Activated CD4-positive, alpha-beta T cell treated with anti-CD3 and anti-CD28 coated beads, Interleukin-2, amount 50 U/mL, for 24 hours (primary cell): ENCODE data around the gene SLC11A1.

Experiments used
- DNase-seq, 2 donors: peaks; one replicate each; pipeline ENCODE4 v3.0.0-alpha.2; 2020; ENCODE audit warnings: low read depth in 1 of 2, low spot score in 1 of 2

Gene SLC11A1

DNA sequence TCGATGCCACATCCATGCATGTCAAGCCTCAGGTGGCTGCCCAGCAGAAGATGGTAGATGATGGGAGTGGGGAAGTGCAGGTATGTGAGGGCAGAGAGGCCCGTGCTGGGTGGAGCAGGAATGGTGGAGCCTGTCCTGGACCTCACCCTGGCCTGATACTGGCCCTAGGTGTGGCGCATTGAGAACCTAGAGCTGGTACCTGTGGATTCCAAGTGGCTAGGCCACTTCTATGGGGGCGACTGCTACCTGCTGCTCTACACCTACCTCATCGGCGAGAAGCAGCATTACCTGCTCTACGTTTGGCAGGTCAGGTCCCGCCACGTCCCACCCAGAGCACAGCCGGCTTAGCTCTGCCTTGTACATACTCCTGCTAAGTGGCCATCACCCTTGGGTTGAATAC, 49.8 kb downstream of the SLC11A1 start:
- DNase-seq = no peak

DNA sequence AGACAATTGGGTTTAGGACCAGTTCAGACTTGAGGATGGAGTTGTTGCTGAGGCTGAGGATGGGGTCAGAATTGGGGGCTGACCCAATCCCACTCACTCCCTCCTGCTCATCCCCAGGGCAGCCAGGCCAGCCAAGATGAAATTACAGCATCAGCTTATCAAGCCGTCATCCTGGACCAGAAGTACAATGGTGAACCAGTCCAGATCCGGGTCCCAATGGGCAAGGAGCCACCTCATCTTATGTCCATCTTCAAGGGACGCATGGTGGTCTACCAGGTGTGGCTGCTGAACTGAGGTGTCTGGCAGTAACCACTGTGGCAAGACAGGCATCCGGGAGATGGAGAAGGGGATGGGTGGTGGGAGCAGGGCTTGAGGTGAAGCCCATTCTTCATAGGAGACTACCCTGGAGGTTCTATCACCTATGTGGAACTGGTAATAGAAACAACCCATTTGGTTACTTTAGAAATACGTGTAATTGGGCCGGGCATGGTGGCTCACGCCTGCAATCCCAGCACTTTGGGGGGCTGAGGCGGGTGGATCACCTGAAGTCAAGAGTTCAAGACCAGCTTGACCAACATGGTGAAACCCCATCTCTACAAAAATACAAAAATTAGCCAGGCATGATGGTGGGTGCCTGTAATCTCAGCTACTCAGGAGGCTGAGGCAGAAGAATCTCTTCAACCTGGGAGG, 50.7 kb downstream of the SLC11A1 start:
- DNase-seq = no peak

DNA sequence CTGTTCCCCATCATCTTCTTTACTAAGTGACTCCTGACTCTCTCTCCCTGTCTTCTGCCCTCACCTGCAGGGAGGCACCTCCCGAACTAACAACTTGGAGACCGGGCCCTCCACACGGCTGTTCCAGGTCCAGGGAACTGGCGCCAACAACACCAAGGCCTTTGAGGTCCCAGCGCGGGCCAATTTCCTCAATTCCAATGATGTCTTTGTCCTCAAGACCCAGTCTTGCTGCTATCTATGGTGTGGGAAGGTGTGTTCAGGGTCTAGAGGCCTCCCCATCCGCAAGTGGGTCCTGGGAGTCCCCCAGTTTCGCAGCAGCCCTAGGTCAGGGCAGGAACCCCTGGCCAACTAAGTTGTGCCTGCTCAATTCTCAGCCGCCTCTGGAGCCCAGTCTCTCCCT, 52.4 kb downstream of the SLC11A1 start:
- DNase-seq = no peak

DNA sequence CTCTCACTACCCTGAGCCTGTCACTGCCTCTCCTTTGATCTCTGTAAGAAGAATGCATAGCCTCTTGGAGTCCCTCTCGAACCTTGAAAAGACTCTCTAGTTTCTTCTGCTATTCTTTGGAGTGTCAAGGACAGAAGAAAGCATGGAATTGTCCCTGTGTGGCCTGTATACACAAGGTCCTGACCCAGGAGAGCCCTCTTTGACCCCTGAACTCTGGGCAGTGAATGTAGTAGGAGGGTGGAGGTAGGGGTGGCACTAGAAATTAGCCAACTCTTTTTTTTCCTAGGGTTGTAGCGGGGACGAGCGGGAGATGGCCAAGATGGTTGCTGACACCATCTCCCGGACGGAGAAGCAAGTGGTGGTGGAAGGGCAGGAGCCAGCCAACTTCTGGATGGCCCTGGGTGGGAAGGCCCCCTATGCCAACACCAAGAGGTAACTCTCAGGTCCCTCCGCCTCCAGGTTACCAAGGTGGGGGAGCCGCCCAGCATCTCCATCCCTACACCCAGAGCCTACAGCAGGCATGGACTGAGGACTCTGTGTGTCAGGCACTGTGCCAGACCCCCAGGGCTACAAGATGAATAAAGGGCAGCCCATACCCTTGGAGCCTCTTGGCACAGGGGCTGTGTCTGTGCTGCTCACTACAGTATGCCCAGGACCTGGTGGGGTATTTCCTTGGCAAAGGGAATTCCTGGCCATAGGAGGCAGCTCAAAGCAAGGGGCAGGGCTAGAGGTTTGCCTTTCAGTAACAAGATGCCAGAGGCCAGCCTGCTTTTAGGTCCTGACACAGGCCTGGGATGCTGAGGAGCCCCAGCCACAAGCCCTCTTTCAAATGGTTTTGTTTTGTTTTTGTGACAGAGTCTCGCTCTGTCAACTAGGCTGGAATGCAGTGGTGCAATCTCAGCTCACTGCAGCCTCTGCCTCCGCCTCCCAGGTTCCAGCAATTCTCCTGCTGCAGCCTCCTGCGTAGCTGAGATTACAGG, 53.2 kb downstream of the SLC11A1 start:
- no peak for DNase-seq

DNA sequence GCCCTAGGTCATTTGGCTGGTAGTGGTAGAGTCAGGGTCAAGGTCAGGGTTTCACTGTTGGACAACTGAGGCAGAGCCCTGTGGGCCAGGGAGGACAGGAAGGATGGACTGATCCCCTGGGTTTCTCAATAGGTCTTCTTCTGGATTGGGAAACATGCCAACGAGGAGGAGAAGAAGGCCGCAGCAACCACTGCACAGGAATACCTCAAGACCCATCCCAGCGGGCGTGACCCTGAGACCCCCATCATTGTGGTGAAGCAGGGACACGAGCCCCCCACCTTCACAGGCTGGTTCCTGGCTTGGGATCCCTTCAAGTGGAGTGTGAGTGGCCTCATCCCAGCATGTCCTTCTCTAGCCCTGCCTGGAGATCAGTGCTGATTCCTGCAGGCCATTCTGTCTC, 54.9 kb downstream of the SLC11A1 start:
- no peak for DNase-seq

DNA sequence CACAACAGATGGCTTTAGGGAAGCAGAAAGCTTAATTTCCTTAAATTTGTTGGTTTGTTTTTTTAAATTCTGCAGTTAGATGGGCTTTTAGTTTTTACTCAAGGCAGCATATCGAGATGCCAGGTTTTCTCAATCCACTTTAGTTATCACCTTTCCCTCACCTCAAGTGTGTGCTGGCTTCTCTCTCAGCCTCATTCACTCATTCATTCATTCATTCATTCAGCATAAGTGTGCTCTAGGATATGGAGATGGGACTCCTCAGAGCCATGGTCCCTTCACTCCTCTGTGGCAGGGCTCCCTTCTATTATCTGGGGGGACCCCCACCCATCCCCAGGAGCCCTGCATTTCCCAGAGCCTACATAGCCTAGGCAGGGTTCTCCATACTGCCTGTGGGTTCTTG, 55.9 kb downstream of the SLC11A1 start:
- DNase-seq = no peak

DNA sequence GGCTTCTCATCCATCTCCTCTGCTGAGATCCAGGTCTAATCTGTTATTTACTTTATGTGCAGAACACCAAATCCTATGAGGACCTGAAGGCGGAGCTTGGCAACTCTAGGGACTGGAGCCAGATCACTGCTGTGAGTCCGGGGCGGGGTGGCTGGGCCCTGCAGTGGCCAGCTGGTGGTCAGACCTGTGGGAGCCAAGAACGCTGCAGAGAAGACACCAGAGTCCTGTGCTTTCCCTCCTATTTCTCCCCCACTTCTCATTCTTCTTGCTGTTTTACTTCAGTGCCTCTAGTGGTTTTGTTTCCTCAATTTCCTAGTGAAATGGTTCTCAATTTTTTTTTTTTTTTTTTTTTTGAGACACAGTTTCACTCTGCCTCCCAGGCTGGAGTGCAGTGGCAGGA, 56.5 kb downstream of the SLC11A1 start:
- no peak for DNase-seq

DNA sequence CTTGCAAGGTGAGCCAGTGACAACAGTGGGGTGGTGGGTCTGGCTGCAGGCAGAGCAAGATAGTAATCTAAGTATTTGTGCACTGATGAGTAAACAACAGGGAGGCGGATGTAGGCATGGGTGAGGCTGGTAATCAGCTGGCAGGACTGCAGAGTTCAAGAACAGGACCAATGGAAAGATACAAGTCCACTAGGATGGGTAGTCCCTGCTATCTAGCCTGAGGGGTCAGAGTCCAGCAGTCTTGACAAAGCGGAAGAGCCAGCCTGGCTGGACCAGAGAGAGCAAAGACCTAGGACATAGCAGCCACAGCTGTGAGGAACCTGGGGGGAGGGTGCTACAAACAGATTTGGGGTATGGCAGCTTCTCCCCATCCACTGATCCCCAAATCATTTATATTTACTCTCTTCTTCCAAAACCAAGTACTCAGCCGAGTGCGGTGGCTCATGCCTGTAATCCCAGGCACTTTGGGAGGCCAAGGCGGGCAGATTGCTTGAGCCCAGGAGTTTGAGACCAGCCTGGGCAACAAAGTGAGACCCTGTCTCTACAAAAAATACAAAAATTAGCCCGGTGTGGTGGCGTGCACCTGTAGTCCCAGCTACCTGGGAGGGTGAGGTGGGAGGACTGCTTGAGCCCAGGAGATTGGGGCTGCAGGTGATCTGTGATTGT, 62.8 kb downstream of the SLC11A1 start:
- no peak for DNase-seq

DNA sequence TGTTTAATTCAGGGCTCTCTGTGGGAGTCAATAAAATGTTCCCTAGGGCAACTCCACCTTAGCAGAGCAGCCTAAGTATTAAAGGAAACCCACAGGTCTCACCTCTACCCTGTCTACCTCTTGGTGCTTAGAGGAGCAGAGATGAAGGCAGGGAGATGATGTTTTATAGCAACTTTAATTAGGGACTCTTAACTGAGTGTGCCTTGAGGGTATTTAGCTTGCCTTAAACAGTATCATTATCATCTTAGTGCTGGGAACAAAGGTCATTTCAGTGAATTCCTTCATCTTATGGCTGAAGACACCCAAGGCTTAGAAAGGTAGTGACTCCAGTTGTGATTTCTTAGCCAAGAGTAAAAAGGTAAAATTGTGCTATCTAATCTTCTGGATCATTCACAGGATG, 63.5 kb downstream of the SLC11A1 start:
- DNase-seq = no peak
